DND-41 (cell line): ENCODE data around the gene SS18L1.

ENCODE experiments used
- ATAC-seq: fragments of 200-7000 bp; cut with Tn5 transposase; 3 replicates; pipeline ENCODE4 v1.9.1; 2021; ENCODE audit warnings: low read depth; ENCODE audit not compliant: insufficient read depth
- DNase-seq: peaks from one replicate; pipeline ENCODE4 v3.0.0-alpha.2; 2020
- H2AFZ ChIP-seq: 2 replicates; pipeline ENCODE4 v1.6.0; 2012; ENCODE audit warnings: low read depth, low read length
- H3K27ac ChIP-seq: 2 replicates; pipeline ENCODE4 v1.5.1; 2012; ENCODE audit warnings: low read length, inconsistent platforms
- H3K27me3 ChIP-seq: fragments of 200-600 bp; sonication (generic); 2 replicates; pipeline ENCODE4 v1.6.0; 2012; ENCODE audit warnings: low read length, mild to moderate bottlenecking, inconsistent platforms; ENCODE audit not compliant: insufficient read depth, poor library complexity
- H3K36me3 ChIP-seq: 2 replicates; pipeline ENCODE4 v1.5.1; 2012; ENCODE audit warnings: low read length, inconsistent platforms; ENCODE audit not compliant: insufficient read depth
- H3K4me1 ChIP-seq: 2 replicates; pipeline ENCODE4 v1.5.1; 2012; ENCODE audit warnings: mild to moderate bottlenecking, low read length; ENCODE audit not compliant: insufficient read depth
- H3K4me2 ChIP-seq: 2 replicates; pipeline ENCODE4 v1.6.0; 2012; ENCODE audit warnings: mild to moderate bottlenecking, moderate library complexity, low read length, inconsistent platforms; ENCODE audit not compliant: insufficient read depth
- H3K4me3 ChIP-seq, 2 experiments: fragments of 200-600 bp in 1 of 2; shearing (Covaris generic) in 1 of 2; 2 replicates each; pipeline ENCODE4 v1.5.1; 2012 to 2016; ENCODE audit warnings: inconsistent platforms in 2 of 2, low read length in 2 of 2, mild to moderate bottlenecking in 2 of 2, low read depth in 1 of 2, moderate library complexity in 1 of 2
- H3K79me2 ChIP-seq: 2 replicates; pipeline ENCODE4 v1.6.0; 2012; ENCODE audit warnings: low read length, inconsistent platforms; ENCODE audit not compliant: insufficient read depth
- H3K9ac ChIP-seq: 2 replicates; pipeline ENCODE4 v1.6.0; 2012; ENCODE audit warnings: low read depth, mild to moderate bottlenecking, inconsistent platforms, low read length, moderate library complexity
- H3K9me3 ChIP-seq: 2 replicates; pipeline ENCODE4 v1.5.1; 2012; ENCODE audit warnings: low read length, moderate library complexity, mild to moderate bottlenecking, inconsistent platforms; ENCODE audit not compliant: insufficient read depth, severe bottlenecking
- H4K20me1 ChIP-seq: 2 replicates; pipeline ENCODE4 v1.6.0; 2012; ENCODE audit warnings: low read length; ENCODE audit not compliant: insufficient read depth
- EZH2 ChIP-seq: IDR thresholded peaks from 3 replicates; pipeline ENCODE4 v1.6.1; 2012; ENCODE audit warnings: borderline replicate concordance, low read depth, mild to moderate bottlenecking, moderate library complexity, low read length, inconsistent platforms; ENCODE audit not compliant: severe bottlenecking
- TF ChIP-seq, protein P1 (sequence below): IDR thresholded peaks from 2 replicates; pipeline ENCODE4 v1.5.1; 2012; ENCODE audit warnings: borderline replicate concordance, low read length, moderate library complexity, mild to moderate bottlenecking; ENCODE audit not compliant: poor library complexity, severe bottlenecking; ENCODE audit errors: extremely low read depth

SS18L1 gene

DNA sequence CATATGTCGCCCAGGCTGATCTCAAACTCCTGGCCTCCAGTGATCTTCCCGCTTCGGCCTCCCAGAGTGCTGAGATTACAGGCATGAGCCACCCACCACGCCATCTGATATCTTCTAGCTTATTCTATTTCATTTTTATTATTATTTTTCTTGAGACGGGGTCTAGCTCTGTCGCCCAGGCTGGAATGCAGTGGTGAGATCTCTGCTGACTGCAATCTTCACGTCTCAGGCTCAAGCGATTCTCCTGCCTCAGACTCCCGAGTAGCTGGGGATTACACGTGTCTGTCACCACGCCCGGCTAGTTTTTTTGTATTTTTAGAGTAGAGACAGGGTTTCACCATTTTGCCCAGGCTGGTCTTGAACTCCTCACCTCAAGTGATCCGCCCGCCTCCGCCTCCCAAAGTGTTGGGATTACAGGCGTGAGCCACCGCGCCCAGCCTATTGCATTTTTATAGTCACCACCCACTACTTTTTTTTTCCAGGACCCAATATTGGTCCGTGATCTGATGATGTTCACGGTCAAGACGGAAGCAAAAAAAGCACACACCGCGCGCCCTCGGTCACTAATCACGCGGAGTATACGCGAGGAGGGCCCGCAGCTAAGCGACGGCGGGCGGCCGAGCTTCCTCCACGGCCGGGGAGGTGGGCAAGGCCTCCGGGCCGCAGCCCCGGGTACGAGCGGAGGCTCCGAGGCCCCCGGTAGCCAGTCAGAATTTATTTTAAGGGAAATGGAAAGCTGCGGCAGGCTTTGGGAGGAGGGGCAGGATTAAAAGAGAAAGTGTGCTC lies 22.4 kb upstream of the SS18L1 start:
- Histone ChIP-seq H3K4me3 (peak overlapping the region; percentile 53 to 72; a peak in 3 of 4 replicates), H3K9me3 (no peaks in the 10 kb centered on the region), H3K4me1 (peaks cover 47% of the 10 kb centered on the region), H4K20me1 (peaks cover 42% of the 10 kb centered on the region), H3K36me3 (peaks cover 27% of the 10 kb centered on the region), H2AFZ (peak overlapping the region; percentile 87), H3K79me2 (peaks cover 33% of the 10 kb centered on the region), H3K27me3 (no peaks in the 10 kb centered on the region), H3K27ac (peak overlapping the region; percentile 83), H3K9ac (peak overlapping the region; percentile 73), H3K4me2 (peak overlapping the region; percentile 91)
- TF ChIP-seq EZH2 = no peak
- TF ChIP-seq, protein P1, sequence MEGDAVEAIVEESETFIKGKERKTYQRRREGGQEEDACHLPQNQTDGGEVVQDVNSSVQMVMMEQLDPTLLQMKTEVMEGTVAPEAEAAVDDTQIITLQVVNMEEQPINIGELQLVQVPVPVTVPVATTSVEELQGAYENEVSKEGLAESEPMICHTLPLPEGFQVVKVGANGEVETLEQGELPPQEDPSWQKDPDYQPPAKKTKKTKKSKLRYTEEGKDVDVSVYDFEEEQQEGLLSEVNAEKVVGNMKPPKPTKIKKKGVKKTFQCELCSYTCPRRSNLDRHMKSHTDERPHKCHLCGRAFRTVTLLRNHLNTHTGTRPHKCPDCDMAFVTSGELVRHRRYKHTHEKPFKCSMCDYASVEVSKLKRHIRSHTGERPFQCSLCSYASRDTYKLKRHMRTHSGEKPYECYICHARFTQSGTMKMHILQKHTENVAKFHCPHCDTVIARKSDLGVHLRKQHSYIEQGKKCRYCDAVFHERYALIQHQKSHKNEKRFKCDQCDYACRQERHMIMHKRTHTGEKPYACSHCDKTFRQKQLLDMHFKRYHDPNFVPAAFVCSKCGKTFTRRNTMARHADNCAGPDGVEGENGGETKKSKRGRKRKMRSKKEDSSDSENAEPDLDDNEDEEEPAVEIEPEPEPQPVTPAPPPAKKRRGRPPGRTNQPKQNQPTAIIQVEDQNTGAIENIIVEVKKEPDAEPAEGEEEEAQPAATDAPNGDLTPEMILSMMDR = no peak
- ATAC-seq (no peak; the same call in 2 of the 3 replicates), DNase-seq (no peak)

DNA sequence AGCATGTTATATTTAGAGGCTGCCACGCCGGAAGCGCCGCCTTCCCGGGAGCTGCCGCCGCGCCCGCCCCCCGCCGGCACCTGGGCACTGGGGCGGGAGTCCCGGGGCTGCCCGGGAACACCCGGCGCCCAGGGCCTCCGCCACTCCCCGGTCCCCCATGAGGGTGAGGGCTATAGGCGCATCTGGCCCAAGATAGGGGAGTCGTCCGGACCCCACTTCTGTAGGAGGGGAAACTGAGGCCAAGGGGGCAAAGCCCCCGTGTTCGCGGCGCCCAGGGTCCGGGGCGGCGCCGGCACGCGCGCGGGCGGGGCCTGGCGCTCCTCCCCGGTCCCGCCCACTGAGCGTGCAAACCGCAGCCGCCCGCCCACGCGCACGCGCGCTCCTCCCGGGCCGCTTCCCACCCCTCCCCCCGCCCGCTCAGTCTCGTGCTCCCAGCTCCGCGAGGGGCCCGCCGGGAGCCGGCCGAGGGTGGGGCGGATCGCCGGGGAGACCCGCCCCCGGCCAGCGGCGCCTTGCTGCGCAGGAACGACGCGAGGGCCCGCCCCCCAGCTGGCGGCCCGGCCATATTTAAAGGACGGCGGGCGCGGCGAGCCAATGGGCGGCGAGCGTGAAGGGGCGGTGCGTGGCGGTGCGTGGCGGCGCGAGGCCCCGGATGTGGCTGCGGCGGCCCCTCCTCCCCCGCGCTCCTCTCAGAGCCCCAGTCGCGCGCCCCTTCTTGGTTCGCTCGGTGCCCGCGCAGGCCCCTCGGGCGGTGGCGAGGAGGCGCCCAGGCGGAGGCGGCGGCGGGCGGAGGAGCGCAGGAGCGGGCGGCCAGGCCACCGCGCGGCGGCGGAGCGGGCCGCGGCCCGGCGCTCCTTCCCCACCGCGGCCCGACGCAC lies 21.6 kb upstream of the SS18L1 start, which contains the start of gene LSM14B:
Gene LSM14B, plus strand, starts transcription at position 700 of the 878 bp plus-strand sequence. CDS start 192 bp downstream, outside the sequence.
- peak; percentile 98 for DNase-seq
- peak within 1 kb of the TSS; percentile 87 for H2AFZ ChIP-seq
- no peaks in the 10 kb centered on the region for H3K9me3 ChIP-seq
- peak within 1 kb of the TSS; percentile 54 to 80; a peak in 3 of 4 replicates for H3K4me3 ChIP-seq
- H3K4me2 ChIP-seq = peak within 1 kb of the TSS; percentile 93
- TF ChIP-seq EZH2 = no peak
- TF ChIP-seq, protein P1 = no peak
- peaks cover 42% of the 10 kb centered on the region for H3K4me1 ChIP-seq
- no peaks in the 10 kb centered on the region for H3K27me3 ChIP-seq
- peaks cover 34% of the 10 kb centered on the region for H3K79me2 ChIP-seq
- peak within 1 kb of the TSS; percentile 73 for H3K9ac ChIP-seq
- H4K20me1 ChIP-seq = peaks cover 41% of the 10 kb centered on the region
- peak; percentile 74 for ATAC-seq
- peak within 1 kb of the TSS; percentile 83 for H3K27ac ChIP-seq
- H3K36me3 ChIP-seq = peaks cover 35% of the 10 kb centered on the region

DNA sequence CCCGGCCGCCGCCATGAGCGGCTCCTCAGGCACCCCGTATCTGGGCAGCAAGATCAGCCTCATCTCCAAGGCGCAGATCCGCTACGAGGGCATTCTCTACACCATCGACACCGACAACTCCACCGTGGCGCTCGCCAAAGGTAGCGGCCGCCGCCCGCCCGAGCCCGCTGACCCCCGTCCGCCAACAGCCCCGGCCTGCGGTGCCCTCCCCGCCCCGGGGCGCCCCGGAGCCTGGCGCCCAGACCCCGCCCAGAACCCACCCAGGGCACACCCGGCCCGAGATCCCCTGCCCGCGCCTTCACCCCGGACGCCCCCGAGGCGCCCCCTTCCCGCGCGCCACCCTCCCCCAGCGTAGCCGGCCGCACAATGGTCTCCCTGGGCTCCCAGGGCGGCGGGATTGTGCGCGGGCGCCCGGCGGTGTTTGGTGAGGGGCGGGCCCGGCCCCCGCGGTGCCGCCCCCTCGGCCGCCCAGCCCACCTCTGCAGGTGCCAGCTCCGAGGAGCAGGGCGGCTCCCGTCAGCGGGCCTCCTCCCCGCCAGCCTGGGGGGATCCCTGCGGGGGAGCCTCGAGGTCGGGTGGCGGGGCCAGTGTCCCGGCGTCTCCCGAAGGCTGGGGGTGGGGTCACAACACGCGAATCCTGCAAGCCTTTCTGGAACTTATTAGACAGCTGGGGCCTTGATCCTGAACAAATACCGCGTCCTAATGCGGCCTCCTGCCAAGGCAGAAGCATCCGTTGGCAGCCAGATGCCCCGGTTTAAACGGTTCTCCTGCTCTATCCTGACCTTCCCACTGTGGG lies 20.7 kb upstream of the SS18L1 start:
- Histone ChIP-seq H4K20me1 (peaks cover 42% of the 10 kb centered on the region), H3K4me3 (peak overlapping the region; percentile 54 to 80; a peak in 3 of 4 replicates), H3K9ac (peak overlapping the region; percentile 71), H2AFZ (peak overlapping the region; percentile 65; the same call in 1 of the 2 replicates), H3K79me2 (peaks cover 39% of the 10 kb centered on the region), H3K27ac (peak overlapping the region; percentile 69), H3K27me3 (no peaks in the 10 kb centered on the region), H3K36me3 (peaks cover 44% of the 10 kb centered on the region), H3K9me3 (no peaks in the 10 kb centered on the region), H3K4me1 (peaks cover 34% of the 10 kb centered on the region), H3K4me2 (peak overlapping the region; percentile 93)
- TF ChIP-seq, protein P1 = no peak
- no peak for TF ChIP-seq EZH2
- DNase-seq = peak; percentile 57
- ATAC-seq = peak; percentile 21; the same call in 2 of the 3 replicates
